Activated T-cell treated with anti-CD3 and anti-CD28 coated beads for 4 hours (primary cell): ENCODE results near the gene COL6A1.
"Not testable (repeated sequence)": the region's sequence is repeated elsewhere in the genome, so short reads cannot be mapped to it uniquely, and the experiment has no call there.

Experiments
- DNase-seq: peaks from one replicate; pipeline ENCODE4 v3.0.0-alpha.2; 2020

Gene COL6A1

DNA sequence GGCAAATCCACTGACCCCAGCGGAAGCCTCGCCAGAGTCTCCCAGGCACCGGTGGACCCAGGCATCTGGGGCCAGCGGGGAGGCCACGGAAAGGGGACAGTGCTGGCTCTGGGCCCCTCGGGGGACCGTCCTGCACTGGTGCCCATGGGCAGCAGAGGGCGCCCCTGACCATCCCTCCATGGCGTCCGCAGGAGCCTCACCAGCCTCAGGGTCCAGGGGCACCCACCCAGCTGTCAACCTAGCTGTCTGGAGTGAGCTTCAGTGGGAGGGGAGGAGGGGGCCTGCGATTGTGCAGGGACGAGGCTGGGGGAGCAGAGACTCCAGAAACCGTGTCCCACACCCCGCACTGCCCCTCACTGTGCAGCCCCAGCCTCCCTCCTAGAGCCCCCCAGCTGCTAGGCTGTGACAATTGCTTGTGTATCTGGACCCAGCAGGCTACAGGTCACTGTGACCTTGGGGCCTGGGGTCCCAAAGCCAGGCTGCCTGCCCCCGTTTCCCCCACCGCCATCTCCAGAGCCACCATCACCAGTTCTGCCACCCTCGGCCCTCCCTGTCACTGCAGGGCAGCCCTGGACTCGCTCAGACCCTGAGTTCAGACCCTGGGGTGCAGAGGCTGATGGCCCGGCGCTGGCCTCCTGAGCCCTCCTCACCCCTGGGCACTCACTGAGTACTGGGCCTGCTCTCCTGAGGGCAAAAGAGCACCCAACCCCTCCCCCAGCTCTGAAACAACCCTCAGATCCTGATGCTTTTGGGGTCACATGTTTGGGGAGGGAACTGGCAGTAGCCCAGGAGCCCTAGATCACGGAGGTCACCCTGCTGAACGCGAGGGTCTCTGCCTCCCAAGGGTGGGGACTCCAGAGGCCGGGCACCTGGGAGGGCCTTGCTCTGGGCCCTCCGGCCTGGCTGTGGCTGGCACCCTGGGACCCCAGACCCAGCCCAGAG lies 10.6 kb upstream of the COL6A1 start:
- peak; percentile 38 for DNase-seq

DNA sequence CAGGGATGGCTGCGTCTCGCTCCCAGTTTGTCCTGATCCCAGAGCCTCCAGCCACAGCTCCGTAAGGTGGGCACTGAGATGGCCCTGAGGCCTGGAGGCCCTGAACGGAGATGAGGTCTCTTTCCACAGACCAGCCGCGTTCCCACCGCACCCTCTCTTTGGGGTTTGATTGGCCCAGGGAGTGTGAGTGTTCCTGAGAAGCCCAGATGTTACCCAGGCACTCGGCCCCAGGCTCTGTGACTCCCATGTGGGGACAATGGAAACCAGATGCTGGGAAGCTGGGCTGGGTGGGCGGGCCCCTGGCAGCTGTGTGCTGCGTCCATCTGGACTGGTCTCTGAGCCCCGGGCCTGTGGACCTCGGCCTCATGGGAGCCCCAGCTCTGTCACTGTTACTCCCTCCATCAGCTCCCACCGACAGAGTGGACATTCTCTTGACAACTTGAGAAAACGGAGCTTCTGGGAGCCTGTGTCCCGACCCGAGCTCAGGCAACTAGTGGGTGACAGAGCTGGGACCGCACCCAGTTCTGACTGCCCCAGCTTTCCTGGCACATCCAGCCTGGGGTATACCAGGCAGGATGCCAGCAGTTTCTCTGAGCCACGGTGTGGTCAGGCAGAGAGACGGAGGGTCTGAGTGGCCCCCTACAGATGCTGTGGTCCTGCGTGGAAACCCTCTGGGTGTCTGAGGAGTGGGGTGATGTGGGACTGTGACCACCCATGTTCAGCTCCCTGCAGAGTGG lies 9.8 kb upstream of the COL6A1 start:
- DNase-seq, result no peak

DNA sequence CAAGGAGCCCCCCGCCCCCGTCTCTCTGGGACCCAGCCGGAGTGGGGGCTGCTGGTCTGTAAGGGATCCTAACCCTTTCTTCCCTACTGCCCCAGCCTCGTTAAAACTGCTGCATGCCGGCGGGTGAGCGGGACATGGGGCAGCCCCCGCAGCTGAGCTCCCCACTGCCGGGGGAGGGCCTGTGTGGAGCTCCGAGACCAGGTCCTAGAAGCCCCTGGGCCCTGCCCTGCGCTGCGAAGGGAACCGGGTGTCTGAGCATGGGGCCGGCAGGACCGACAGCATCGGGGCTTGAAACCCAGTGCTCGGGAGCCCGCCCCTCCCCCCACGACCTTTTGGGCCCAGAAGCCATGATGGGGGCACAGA lies 9.2 kb upstream of the COL6A1 start:
- DNase-seq, result no peak

DNA sequence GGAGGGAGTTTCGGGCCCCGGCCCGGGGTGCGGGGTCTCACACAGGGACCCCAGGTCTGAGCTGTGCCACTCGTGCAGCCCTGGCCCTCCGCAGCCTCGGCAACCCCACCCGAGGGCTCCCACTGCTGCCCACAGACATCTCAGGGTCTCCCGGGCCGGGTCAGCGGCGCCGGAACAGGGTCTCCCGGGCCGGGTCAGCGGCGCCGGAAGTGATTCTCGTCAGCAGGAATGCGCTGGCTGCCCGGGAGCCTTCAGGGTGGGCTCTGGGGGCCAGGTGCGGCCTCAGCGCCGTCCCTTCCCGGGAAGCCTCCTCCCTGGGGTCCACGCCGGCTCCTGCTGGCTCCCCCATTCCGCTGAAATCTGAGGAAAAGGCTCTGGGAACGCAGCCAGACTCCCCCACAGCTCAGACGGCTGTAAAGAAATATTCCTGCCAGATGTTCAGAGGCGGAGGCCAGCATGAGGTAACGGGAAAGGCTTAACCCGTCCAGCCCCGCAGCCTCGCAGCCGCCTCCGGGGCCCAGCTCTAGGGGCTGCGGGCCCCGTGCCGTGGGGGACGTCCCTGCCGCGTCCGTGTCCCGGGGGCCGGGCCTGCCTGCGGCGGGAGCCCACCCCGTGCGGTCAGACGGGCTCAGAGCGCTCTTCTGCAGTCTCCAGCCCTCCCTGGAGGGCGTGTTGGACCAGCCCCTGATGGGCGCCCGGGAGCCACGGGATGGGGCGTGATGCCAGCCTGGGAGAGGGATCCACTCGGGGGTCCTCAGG lies 8.7 kb upstream of the COL6A1 start:
- DNase-seq, result no peak

DNA sequence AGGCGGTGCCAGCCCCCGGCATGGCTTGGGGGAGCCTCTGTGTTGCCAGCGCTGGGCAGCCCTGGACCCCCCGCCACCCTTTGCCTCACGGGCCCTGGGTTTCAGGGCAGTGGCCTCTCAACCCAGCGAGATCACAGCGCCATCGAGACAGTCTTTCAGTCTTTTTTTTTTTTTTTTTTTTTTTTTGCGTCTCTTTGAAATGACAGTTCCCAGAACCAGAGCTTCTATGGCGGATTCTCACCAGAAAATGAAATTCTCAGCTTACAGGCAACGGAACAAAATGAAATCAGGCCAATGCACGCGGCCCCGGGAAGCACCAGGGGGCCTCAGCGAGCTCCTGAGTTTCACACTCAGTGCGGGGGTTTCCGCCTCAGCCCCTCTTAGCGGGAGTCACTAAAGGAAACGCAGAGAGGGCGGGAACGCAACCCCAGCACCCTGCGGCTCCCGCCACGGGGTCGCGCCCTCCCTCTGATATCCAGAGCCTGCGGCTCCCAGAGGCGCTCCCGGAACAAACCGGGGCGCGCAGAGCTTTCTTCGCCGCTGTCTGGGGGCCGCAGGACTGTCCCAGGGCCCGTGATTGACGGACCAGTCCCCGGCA lies 8.0 kb upstream of the COL6A1 start:
- DNase-seq, result peak; percentile 80

DNA sequence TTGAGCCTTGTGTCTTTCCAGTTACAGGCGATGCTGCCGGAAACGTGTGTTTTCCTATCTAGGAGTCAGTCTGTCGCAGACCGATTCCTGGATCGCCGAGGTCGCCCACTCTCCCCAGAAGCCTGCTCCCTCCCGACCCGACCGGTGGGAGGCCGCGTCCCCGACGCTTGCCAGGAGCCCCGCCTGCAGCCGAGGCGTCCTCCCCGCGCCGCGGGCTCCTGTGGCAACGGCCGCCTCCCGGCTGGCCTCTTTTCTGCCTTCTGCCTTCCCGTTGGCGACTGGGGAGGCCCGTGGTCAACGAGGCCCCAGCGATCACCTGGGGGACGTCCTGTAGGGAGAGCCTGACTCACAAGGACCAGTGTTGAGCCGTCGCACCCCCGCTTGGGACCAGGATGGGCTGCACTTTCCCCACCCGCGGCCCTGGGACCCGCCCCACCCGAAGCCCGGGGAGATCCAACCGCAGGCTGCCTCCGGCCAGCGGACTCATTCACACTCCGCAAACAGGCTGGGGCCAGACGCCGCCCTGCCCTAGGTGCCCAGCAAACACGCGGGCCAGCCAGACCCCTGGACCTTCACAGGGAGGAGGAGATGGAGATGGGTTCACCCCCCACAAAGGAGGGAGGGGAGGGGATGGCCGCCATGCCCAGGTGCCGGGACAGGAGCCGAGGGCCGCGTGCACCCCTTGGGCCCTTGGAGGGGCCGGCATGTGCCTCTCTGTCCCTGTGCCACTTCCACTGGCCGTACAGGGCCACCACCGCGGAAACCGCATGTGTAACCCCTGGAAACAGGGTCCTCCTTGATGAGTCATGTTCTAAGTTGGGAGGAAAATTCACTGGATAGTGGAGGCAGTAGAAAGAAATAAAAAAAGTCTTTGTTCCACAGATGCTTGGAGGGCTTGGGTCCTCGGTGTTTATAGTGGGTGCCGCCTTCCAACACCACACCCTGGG lies 7.2 kb upstream of the COL6A1 start:
- DNase-seq, result no peak

DNA sequence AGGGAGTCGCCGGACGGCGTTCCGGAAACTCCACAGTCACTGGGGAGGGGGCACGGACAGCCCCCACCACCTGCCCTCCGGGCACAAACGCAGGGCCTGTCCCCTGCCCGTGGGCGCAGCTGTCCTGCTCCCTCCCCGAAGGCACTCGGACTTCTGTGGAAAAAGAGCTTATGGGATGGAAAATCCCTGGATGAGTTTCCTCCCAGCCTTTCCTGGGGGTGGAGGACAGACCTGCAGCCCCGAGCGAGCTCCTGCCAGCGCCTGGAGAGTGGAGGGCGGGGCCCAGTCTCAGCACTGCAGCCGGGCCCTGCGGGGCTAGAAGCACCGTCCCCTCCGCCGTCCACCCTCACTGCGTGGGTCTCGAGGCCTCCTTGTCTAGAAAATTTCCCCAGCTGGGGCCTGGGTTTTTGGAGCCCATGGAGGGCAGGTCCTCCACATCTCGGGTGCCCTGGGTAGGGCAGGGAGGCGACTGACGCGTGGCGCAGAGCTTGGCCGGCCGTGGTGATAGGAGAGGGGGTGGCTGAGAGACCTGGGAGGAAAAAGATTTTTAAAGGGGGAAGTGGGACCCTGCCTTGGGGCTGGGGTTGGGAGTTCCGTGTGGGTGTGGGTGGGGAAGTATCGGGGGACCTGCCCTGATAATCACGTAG lies 6.4 kb upstream of the COL6A1 start:
- no peak for DNase-seq

DNA sequence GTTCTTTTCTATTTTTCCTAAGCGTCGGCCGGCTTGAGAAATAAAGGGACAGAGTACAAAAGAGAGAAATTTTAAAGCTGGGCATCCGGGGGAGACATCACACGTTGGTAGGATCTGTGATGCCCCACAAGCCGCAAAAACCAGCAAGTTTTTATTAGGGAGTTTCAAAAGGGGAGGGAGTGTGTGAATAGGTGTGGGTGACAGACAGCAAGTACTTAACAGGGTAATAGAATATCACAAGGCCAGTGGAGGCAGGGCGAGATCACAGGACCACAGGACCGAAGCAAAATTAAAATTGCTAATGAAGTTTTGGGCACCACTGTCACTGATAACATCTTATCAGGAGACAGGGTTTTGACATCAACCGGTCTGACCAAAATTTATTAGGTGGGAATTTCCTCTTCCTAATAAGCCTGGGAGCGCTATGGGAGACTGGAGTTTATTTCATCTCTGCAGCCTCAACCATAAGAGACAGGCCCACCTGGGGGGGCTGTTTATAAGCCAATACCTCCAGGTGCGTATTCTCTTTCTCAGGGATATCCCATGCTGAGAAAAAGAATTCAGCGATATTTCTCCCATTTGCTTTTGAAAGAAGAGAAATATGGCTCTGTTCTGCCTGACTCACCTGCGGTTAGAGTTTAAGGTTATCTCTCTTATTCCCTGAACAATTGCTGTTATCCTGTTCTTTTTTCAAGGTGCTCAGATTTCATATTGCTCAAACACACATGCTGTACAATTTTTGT lies 5.7 kb upstream of the COL6A1 start:
- DNase-seq, result not testable (repeated sequence)

DNA sequence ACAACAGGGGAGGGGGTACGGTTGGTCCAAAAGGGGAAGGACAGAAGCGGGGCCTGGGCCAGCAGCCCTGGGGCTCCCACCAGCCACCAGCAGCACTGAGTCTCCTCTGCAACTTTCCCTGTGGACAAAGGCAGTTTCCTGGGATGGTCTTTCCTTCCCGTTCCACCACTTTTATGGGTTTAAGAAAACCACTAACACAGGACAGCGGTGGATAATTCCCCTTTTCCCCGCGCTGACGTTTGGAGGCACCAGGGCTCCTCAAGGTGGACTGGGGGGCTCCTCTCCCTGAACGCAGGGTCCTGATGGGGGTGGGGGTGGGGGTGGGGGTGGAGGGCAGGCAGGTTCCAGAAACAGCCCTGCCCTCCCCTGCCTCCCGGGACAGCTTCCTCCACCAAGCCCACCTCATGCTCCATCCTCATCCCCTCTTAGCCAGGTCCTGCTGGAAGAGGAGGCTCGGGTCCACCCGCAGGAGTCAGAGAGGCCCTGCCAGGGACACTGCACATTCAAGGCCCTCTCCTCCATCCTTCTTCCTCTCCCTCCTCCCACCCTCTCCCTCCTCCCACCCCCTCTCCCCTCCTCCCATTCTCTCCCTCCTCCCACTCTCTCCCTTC lies 4.8 kb upstream of the COL6A1 start:
- DNase-seq, result no peak

DNA sequence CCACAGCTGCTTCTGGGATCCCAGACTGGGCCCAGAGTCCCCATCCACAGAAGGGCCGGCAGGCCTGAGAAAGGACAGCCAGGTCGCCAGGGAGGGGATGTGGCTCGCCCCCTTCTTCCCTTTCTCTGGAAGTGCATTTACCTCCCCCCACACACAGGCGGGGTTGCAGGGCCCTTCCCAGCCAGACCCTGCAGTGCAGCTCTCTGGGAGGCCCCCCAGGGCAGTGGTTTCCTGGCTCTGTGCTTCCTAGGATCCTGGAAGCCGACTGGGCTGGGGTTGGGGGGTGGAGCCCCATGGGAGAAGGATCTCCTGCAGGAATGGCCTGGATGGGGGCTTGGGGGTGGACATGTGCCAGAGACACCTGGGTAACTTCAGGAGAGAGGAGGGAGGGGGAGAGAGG lies 4.2 kb upstream of the COL6A1 start:
- DNase-seq, result no peak

DNA sequence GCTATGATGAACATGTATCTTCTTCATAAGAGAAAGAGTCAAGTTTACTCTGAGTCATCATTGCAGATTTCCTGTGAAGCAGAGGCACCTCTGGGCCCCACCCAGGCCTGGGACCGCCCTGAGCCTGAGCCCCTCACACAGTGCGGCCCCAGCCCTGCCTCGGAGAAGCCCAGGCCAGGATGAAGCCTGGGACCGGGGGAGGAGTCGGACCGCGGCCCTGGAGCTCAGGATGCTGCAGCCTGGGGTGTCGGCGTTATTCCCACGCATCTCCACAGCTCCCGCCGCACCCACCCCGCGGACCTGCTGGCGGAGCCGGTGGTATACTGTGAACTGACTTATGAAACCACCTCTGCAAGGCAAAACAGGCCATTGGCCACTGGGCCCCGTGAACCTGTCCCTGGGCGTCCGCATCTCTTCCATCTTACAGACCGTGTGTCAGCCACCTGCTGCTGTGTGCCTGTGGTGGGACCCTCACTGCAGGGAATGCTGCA lies 2.4 kb upstream of the COL6A1 start:
- no peak for DNase-seq

DNA sequence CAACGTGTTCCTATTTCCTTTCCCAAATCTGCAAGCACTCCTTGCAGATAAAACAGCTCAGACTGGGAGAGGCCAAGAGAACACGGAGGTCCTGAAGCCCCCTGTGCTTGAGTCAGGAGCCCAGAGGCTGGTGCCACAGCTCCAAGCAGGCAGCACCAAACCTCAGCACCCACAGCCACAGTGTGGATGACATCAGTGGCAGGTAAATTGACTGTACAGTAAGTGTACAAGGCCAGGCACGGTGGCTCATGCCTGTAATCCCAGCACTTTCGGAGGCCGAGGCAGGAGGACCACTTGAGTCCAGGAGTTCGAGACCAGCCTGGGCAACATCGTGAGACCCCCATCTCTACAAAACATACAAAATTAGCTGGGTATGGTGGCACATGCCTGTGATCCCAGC lies 1.9 kb upstream of the COL6A1 start:
- DNase-seq, result no peak

DNA sequence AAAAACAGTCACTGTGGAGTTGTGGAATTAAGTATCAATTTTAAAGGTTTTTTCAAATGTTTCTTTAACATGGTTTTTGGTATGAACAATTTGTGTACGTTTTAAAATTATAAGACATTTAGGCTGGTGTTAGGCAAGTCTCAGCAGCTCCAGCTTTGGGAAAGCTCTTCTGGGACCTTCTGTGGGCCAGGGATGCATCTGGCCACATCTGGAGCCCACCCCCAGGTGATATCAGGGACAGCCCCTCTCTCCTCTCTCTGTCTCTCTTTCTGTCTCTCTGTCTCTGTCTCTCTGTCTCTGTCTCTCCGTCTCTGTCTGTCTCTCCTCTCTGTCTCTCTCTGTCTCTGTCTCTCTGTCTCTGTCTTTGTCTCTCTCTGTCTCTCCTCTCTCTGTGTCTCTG lies 1.3 kb upstream of the COL6A1 start:
- no peak for DNase-seq

DNA sequence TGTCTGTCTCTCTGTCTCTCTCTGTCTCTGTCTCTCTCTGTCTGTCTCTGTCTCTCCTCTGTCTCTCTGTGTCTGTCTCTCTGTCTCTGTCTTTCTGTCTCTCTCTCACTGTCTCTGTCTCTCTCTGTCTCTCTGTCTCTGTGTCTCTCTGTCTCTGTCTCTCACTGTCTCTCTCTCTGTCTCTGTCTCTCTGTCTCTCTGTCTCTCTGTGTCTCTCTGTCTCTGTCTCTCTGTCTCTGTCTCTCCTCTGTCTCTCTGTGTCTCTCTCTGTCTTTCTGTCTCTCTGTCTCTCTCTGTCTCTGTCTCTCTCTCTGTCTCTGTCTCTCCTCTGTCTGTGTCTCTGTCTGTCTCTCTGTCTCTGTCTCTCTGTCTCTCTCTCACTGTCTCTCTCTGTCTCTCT lies 873 bp upstream of the COL6A1 start:
- DNase-seq, result no peak

DNA sequence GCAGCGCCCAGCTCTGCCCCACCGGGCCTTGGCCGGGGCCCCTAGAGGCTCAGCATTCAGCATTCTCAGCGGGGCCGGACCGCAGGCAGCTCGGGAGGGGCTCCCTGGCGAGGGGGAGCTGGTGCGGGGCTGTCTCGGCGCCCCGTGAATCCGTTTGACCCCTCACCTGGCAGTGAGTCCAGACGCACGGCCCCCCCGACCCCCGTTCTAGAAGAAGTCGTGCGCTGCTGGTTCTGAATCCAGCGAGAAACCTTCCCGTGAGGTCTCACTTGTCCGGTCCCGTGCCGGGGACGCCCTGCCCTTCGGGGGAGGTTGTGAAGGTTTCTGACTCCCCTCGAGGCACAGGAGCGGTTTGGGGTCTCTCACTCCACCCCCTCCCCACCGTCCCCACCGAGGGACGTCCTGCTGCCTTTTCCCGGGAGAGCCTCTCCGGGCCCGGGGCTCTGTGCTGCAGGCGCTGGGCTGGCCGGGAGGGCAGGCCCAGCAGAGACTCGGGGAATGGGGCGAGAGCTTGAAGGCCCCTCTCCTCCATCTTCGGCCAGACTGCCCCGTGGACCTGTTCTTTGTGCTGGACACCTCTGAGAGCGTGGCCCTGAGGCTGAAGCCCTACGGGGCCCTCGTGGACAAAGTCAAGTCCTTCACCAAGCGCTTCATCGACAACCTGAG lies 655 bp downstream of the COL6A1 start:
- DNase-seq, result no peak

DNA sequence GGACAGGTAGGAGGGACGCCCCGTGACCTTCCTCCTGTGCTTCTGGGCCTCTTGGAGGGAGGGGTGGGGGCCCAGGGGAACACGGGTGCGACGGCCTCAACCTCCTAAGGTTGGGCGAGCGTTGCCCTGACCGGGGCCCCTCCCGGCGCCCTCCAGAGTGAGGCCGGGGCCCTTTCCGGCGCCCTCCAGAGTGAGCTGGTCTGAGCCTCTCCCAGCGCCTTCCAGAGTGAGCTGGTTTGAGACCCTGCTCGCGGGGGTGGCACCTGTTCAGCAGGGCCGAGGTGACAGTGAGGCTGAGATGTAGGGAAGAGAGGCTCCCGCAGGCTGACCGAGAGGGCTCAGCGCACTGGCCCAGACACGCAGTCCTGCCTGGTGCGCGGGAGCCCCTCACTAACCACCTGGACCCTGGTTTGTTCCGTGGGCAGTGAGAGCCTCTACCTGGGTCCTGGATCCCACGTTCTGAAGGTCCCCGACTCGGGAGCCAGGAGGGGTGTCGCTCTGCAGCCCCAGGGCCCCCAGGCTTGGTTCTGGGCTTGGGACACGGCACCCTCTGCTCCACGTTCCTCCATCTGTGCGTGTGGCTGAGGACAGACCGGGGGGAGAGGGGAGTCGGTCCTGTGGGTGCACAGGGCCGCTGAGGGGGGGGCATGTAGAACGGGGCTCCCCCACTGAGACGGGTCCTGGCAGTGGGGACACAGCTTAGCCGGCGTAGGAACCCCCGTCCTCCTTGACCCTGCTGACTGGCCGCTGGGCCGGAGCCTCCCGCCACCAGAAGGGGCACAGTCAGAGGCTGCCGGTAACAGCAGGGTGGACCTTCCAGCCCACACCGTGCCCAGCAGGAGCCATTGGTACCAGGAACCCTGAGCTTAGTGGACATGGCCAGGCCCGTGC lies 1.4 kb downstream of the COL6A1 start:
- no peak for DNase-seq

DNA sequence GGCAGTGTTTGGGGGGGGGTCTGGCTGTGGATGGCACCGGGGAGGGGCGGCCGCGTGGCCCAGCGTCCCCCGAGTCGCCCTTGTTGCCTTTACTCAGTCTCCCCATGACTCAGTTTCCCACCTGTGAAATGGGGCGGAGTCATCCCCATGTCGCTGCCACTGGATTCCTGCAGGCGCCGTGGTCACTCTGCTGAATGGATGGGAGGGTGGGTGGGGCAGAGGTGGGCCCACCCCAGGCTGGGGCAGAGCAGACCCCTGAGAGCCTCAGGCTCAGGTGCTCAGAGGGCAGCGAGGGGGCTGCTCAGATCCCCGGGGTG lies 2.0 kb downstream of the COL6A1 start:
- no peak for DNase-seq

DNA sequence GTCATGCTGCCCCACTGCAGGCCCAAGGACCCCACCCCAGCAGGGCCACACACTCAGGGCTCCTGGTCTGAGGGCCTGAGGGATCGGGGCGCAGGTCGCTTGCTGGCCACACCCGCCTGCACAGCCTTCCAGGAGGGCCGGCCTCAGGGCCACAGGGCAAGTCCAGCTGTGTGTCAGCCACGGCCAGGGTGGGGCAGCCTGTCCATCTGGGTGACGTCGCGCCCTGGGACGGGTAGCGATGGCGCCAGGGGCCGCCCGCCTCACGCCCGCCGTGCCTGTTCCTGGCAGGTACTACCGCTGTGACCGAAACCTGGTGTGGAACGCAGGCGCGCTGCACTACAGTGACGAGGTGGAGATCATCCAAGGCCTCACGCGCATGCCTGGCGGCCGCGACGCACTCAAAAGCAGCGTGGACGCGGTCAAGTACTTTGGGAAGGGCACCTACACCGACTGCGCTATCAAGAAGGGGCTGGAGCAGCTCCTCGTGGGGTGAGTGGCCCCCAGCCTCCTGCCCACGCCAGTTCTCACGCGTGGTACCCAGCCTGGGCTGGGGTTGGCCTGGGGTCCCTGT lies 2.5 kb downstream of the COL6A1 start:
- no peak for DNase-seq
